HL-60 (cell line): ENCODE measurements around the gene FMN1.

Experiments used
- DNase-seq, 2 experiments: peaks; one replicate each; pipeline ENCODE4 v3.0.0-alpha.2; 2010 to 2020; ENCODE audit warnings: low read depth in 1 of 2, low spot score in 1 of 2
- H3K27ac ChIP-seq: fragments of 250-450 bp; sonication (Bioruptor Pico); replicated peaks from 2 replicates; pipeline ENCODE4 v1.5.1; 2020; ENCODE audit warnings: mild to moderate bottlenecking, moderate library complexity
- H3K27me3 ChIP-seq: fragments of 250-450 bp; sonication (Bioruptor Pico); 2 replicates; pipeline ENCODE4 v1.5.1; 2021; ENCODE audit warnings: mild to moderate bottlenecking, moderate library complexity; ENCODE audit not compliant: insufficient read depth, poor library complexity, severe bottlenecking
- H3K4me3 ChIP-seq: replicated peaks from 2 replicates; pipeline ENCODE4 v1.5.1; 2011; ENCODE audit warnings: mild to moderate bottlenecking, control low read depth, low read length; ENCODE audit not compliant: insufficient read depth
- GABPA ChIP-seq: IDR thresholded peaks from 2 replicates; pipeline ENCODE4 v1.6.1; 2012; ENCODE audit warnings: low read depth
- POLR2AphosphoS5 ChIP-seq: IDR thresholded peaks from 2 replicates; pipeline ENCODE4 v1.6.1; 2012; ENCODE audit warnings: low read depth
- SPI1 ChIP-seq: IDR thresholded peaks from 2 replicates; pipeline ENCODE4 v1.6.1; 2012; ENCODE audit warnings: low read depth, mild to moderate bottlenecking, borderline replicate concordance
- TF ChIP-seq, protein P1 (sequence below): IDR thresholded peaks from 2 replicates; pipeline ENCODE4 v1.6.1; 2012; ENCODE audit warnings: low read depth; ENCODE audit not compliant: insufficient replicate concordance
- TF ChIP-seq, protein P2 (sequence below): IDR thresholded peaks from one replicate; pipeline ENCODE4 v1.5.1; 2011; ENCODE audit warnings: low read length, control low read depth, inconsistent platforms; ENCODE audit not compliant: insufficient read depth

Gene FMN1

DNA sequence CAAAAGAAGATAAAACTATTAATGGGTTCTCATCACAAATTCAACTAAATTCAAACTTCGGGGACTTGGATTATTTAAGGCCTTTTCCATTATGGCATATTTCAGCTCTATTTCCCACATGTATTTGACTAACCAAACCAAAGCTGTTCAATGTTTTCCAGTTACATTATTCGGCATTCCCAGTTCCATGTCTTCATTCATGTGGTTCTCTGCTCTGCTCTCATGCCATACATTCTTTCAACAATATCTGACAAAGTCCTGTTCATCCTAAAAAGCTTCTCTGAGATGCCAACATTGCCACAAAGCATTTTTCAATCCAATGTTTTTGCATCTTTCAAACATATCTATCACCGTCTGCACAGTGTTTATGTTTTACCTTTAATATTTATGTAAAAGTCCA, 335.3 kb downstream of the FMN1 start:
- Histone ChIP-seq H3K27me3 (peaks cover 2% of the 10 kb centered on the region), H3K4me3 (no peak overlapping the region), H3K27ac (no peak overlapping the region)
- DNase-seq, result no peak
- TF ChIP-seq, protein P1, sequence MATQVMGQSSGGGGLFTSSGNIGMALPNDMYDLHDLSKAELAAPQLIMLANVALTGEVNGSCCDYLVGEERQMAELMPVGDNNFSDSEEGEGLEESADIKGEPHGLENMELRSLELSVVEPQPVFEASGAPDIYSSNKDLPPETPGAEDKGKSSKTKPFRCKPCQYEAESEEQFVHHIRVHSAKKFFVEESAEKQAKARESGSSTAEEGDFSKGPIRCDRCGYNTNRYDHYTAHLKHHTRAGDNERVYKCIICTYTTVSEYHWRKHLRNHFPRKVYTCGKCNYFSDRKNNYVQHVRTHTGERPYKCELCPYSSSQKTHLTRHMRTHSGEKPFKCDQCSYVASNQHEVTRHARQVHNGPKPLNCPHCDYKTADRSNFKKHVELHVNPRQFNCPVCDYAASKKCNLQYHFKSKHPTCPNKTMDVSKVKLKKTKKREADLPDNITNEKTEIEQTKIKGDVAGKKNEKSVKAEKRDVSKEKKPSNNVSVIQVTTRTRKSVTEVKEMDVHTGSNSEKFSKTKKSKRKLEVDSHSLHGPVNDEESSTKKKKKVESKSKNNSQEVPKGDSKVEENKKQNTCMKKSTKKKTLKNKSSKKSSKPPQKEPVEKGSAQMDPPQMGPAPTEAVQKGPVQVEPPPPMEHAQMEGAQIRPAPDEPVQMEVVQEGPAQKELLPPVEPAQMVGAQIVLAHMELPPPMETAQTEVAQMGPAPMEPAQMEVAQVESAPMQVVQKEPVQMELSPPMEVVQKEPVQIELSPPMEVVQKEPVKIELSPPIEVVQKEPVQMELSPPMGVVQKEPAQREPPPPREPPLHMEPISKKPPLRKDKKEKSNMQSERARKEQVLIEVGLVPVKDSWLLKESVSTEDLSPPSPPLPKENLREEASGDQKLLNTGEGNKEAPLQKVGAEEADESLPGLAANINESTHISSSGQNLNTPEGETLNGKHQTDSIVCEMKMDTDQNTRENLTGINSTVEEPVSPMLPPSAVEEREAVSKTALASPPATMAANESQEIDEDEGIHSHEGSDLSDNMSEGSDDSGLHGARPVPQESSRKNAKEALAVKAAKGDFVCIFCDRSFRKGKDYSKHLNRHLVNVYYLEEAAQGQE, result no peak
- TF ChIP-seq POLR2AphosphoS5 (no peak), GABPA (no peak), SPI1 (no peak)
- TF ChIP-seq, protein P2, sequence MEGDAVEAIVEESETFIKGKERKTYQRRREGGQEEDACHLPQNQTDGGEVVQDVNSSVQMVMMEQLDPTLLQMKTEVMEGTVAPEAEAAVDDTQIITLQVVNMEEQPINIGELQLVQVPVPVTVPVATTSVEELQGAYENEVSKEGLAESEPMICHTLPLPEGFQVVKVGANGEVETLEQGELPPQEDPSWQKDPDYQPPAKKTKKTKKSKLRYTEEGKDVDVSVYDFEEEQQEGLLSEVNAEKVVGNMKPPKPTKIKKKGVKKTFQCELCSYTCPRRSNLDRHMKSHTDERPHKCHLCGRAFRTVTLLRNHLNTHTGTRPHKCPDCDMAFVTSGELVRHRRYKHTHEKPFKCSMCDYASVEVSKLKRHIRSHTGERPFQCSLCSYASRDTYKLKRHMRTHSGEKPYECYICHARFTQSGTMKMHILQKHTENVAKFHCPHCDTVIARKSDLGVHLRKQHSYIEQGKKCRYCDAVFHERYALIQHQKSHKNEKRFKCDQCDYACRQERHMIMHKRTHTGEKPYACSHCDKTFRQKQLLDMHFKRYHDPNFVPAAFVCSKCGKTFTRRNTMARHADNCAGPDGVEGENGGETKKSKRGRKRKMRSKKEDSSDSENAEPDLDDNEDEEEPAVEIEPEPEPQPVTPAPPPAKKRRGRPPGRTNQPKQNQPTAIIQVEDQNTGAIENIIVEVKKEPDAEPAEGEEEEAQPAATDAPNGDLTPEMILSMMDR, result no peak

DNA sequence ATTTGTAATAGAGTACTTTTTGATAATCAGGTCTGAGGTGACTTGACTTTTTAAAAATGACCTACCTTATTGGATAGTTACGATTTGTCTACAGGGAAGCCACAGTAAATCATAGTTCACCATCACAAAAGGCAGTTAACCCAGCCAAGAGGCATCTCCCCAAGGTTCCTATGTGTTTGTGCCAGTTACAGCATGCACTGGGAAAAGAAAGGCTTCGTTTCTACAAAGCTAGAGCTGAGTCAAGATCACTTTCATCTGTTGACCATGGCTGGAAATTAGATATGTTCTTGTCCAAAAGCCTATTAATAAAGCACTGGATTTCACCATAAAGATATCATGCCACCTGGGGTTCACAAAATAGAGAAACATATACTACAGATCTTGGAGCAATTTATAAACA, 336.8 kb downstream of the FMN1 start:
- H3K27ac ChIP-seq, result no peak overlapping the region
- TF ChIP-seq, protein P1, result no peak
- TF ChIP-seq, protein P2, result no peak
- TF ChIP-seq GABPA (no peak), SPI1 (no peak), POLR2AphosphoS5 (no peak)
- H3K4me3 ChIP-seq, result no peak overlapping the region
- H3K27me3 ChIP-seq, result peaks cover 4% of the 10 kb centered on the region
- DNase-seq, result no peak

DNA sequence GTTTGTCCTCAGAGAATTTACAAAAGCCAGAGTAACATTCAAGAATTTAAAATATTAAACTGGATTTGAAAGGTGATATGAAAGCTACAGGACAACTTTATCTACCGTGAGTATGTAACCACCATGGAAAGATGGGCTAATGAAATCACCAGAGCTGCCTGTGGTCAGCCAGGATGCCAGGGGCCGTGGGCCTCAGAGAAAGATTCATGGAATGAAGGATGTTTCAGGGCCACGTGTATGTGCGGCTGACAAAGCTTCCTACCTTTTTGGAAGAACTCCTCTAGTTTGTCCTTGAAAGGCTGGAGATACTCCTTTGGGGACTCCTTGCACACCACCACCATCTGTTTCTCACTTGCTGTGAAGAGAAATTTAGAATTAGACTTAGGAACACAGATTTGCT, 337.8 kb downstream of the FMN1 start:
- Histone ChIP-seq H3K27ac (no peak overlapping the region), H3K4me3 (no peak overlapping the region), H3K27me3 (peaks cover 2% of the 10 kb centered on the region)
- TF ChIP-seq SPI1, result no peak
- TF ChIP-seq, protein P1, result no peak
- no peak for TF ChIP-seq GABPA
- TF ChIP-seq, protein P2, result no peak
- no peak for TF ChIP-seq POLR2AphosphoS5
- no peak for DNase-seq
